H9 (cell line): ENCODE data around the gene SLC25A22. TPM values are rescaled to one million over a fixed set of nuclear protein-coding genes. Genes with fewer than 3 reads are reported as not detected.

Experiments
- DNase-seq: peaks from one replicate; pipeline ENCODE4 v3.0.0-alpha.2; 2017
- H2AFZ ChIP-seq: one replicate; pipeline ENCODE4 v1.6.1; 2013; ENCODE audit warnings: mild to moderate bottlenecking, low read length, control low read depth, moderate library complexity
- H2AK5ac ChIP-seq: 2 replicates; pipeline ENCODE4 v1.6.1; 2013; ENCODE audit warnings: low read length, control low read depth, mixed read lengths; ENCODE audit not compliant: insufficient read length
- H2BK120ac ChIP-seq: one replicate; pipeline ENCODE4 v1.6.1; 2013; ENCODE audit warnings: low read depth, mild to moderate bottlenecking, low read length, control low read depth, inconsistent platforms; ENCODE audit not compliant: poor library complexity, severe bottlenecking
- H2BK12ac ChIP-seq: 2 replicates; pipeline ENCODE4 v1.6.1; 2013; ENCODE audit warnings: low read length, control low read depth, mixed read lengths, low read depth; ENCODE audit not compliant: insufficient read length
- H2BK15ac ChIP-seq: 2 replicates; pipeline ENCODE4 v1.6.1; 2013; ENCODE audit warnings: low read depth, low read length, control low read depth
- H2BK20ac ChIP-seq: one replicate; pipeline ENCODE4 v1.6.1; 2013; ENCODE audit warnings: low read depth, mild to moderate bottlenecking, low read length, control low read depth, inconsistent platforms; ENCODE audit not compliant: poor library complexity, severe bottlenecking
- H2BK5ac ChIP-seq: 2 replicates; pipeline ENCODE4 v1.6.1; 2013; ENCODE audit warnings: low read length, control low read depth, mixed read lengths; ENCODE audit not compliant: insufficient read length
- H3K14ac ChIP-seq: 2 replicates; pipeline ENCODE4 v1.6.1; 2013; ENCODE audit warnings: low read length, control low read depth; ENCODE audit not compliant: insufficient read depth
- H3K18ac ChIP-seq: 2 replicates; pipeline ENCODE4 v1.6.1; 2013; ENCODE audit warnings: low read depth, mild to moderate bottlenecking, mixed read lengths, low read length, control low read depth; ENCODE audit not compliant: insufficient read length
- H3K23ac ChIP-seq: 2 replicates; pipeline ENCODE4 v1.6.1; 2013; ENCODE audit warnings: low read length, control low read depth, mixed read lengths, low read depth; ENCODE audit not compliant: insufficient read length
- H3K23me2 ChIP-seq: 2 replicates; pipeline ENCODE4 v1.6.1; 2013; ENCODE audit warnings: low read depth, mild to moderate bottlenecking, mixed read lengths, low read length, control low read depth; ENCODE audit not compliant: insufficient read length, poor library complexity, severe bottlenecking
- H3K27ac ChIP-seq: 2 replicates; pipeline ENCODE4 v1.5.1; 2013; ENCODE audit warnings: low read length, control low read depth, mixed read lengths, low read depth; ENCODE audit not compliant: insufficient read length
- H3K27me3 ChIP-seq: 2 replicates; pipeline ENCODE4 v1.6.1; 2013; ENCODE audit warnings: low read length, control low read depth, inconsistent platforms; ENCODE audit not compliant: insufficient read depth
- H3K4ac ChIP-seq: 2 replicates; pipeline ENCODE4 v1.6.1; 2013; ENCODE audit warnings: low read depth, mild to moderate bottlenecking, control low read depth, inconsistent platforms, low read length, moderate library complexity
- H3K4me1 ChIP-seq: 2 replicates; pipeline ENCODE4 v1.6.1; 2013; ENCODE audit warnings: low read length, control low read depth, inconsistent platforms; ENCODE audit not compliant: insufficient read depth
- H3K4me2 ChIP-seq: 2 replicates; pipeline ENCODE4 v1.6.1; 2013; ENCODE audit warnings: low read length, control low read depth, mixed read lengths; ENCODE audit not compliant: insufficient read length, insufficient read depth
- H3K56ac ChIP-seq: 2 replicates; pipeline ENCODE4 v1.6.1; 2013; ENCODE audit warnings: low read depth, mild to moderate bottlenecking, mixed read lengths, low read length, control low read depth; ENCODE audit not compliant: insufficient read length
- H3K79me1 ChIP-seq: 2 replicates; pipeline ENCODE4 v1.6.1; 2013; ENCODE audit warnings: low read depth, mild to moderate bottlenecking, moderate library complexity, low read length, control low read depth, inconsistent platforms; ENCODE audit not compliant: insufficient read depth, poor library complexity, severe bottlenecking
- H3K79me2 ChIP-seq: 2 replicates; pipeline ENCODE4 v1.6.1; 2013; ENCODE audit warnings: low read length, control low read depth, inconsistent platforms; ENCODE audit not compliant: insufficient read depth
- H3K9ac ChIP-seq: 2 replicates; pipeline ENCODE4 v1.6.1; 2013; ENCODE audit warnings: low read length, control low read depth, mixed read lengths; ENCODE audit not compliant: insufficient read length; ENCODE audit errors: extremely low read depth
- H3K9me3 ChIP-seq: one replicate; pipeline ENCODE4 v1.6.1; 2013; ENCODE audit warnings: low read depth, low read length, inconsistent platforms; ENCODE audit not compliant: control insufficient read depth
- H3T11ph ChIP-seq: one replicate; pipeline ENCODE4 v1.6.1; 2013; ENCODE audit warnings: mild to moderate bottlenecking, low read length, control low read depth, inconsistent platforms
- H4K20me1 ChIP-seq: one replicate; pipeline ENCODE4 v1.6.1; 2013; ENCODE audit not compliant: control insufficient read depth, insufficient read length, insufficient read depth
- H4K5ac ChIP-seq: 2 replicates; pipeline ENCODE4 v1.6.1; 2013; ENCODE audit warnings: low read depth, mild to moderate bottlenecking, mixed read lengths, low read length, control low read depth; ENCODE audit not compliant: insufficient read length
- H4K8ac ChIP-seq: replicated peaks from 2 replicates; pipeline ENCODE4 v1.6.1; 2013; ENCODE audit warnings: low read length, control low read depth, mixed read lengths, low read depth; ENCODE audit not compliant: insufficient read length
- H4K91ac ChIP-seq: 2 replicates; pipeline ENCODE4 v1.6.1; 2013; ENCODE audit warnings: low read depth, mild to moderate bottlenecking, moderate library complexity, mixed read lengths, low read length, control low read depth; ENCODE audit not compliant: insufficient read length
- H3K27ac Mint-ChIP-seq, 3 experiments: 2 replicates in 2 of 3; 3 replicates in 1 of 3; pipeline ENCODE4 v1.8.0; 2020 to 2021; ENCODE audit warnings: mixed read lengths in 3 of 3, mild to moderate bottlenecking in 1 of 3, moderate library complexity in 1 of 3
- H3K27me3 Mint-ChIP-seq: 2 replicates; pipeline ENCODE4 v1.8.0; 2021; ENCODE audit warnings: low read depth, mild to moderate bottlenecking, moderate library complexity, mixed read lengths
- H3K36me3 Mint-ChIP-seq, 3 experiments: 2 replicates in 2 of 3; 3 replicates in 1 of 3; pipeline ENCODE4 v1.8.0; 2020 to 2021; ENCODE audit warnings: low read depth in 3 of 3, mixed read lengths in 3 of 3; ENCODE audit not compliant: insufficient read depth in 1 of 3
- H3K4me1 Mint-ChIP-seq, 2 experiments: 2 replicates each; pipeline ENCODE4 v1.8.0; 2020; ENCODE audit warnings: mixed read lengths in 2 of 2
- H3K4me3 Mint-ChIP-seq, 2 experiments: 2 replicates in 1 of 2; 3 replicates in 1 of 2; pipeline ENCODE4 v1.8.0; 2020 to 2021; ENCODE audit warnings: mild to moderate bottlenecking in 2 of 2, mixed read lengths in 2 of 2, moderate library complexity in 1 of 2
- H3K9me3 Mint-ChIP-seq, 2 experiments: 2 replicates in 1 of 2; 3 replicates in 1 of 2; pipeline ENCODE4 v1.8.0; 2020; ENCODE audit warnings: mild to moderate bottlenecking in 2 of 2, mixed read lengths in 2 of 2, moderate library complexity in 1 of 2
- CTCF ChIP-seq: fragments of 200-600 bp; sonication (generic); conservative IDR thresholded peaks from 3 replicates; pipeline ENCODE4 v1.8.0; 2021; ENCODE audit warnings: antibody characterized with exemption, mild to moderate bottlenecking
- WGBS: extraction: QIAGEN DNeasy Blood & Tissue Kit; methylation state at CpG from one replicate; pipeline ENCODE4 v1.1.7; 2013; ENCODE audit warnings: missing lambda C conversion rate, low lambda C conversion rate, mixed read lengths; ENCODE audit not compliant: insufficient read length; ENCODE audit errors: extremely low coverage; 5-methylcytosine and 5-hydroxymethylcytosine counted together
- total RNA-seq: library from RNA; stranded (reverse); gene quantifications from 2 replicates; pipeline ENCODE4 v1.2.1, GENCODE V29; 2021

Gene SLC25A22
- total RNA-seq, 1 experiment from 2014 or later, result 51.9 TPM

GRCh38 chr11:809287-810039, 11.4 kb upstream of the SLC25A22 start, which contains the start of gene RPLP2:
Gene RPLP2 (plus strand): TSS chr11:809967. CDS start chr11:810235, 268 bp downstream.
- peak within 1 kb of the TSS; percentile 31 for H4K5ac ChIP-seq
- Mint-ChIP-seq H3K27ac (peak within 1 kb of the TSS; percentile 99 to 100 (median 99)), H3K27me3 (no peaks in the 10 kb centered on the region), H3K4me3 (peak within 1 kb of the TSS; percentile 91 to 98), H3K36me3 (peaks cover 29 to 38% (median 29%) of the 10 kb centered on the region in 3 experiments), H3K9me3 (no peaks in the 10 kb centered on the region), H3K4me1 (peaks cover 13 to 30% of the 10 kb centered on the region in 2 experiments)
- no peak for TF ChIP-seq CTCF
- peak within 1 kb of the TSS; percentile 70 for H2BK12ac ChIP-seq
- no peaks in the 10 kb centered on the region for H4K20me1 ChIP-seq
- no peak within 1 kb of the TSS for H2AFZ ChIP-seq
- H3K18ac ChIP-seq, result peak within 1 kb of the TSS; percentile 98
- H3K23me2 ChIP-seq, result peaks cover 19% of the 10 kb centered on the region
- no peak within 1 kb of the TSS for H3T11ph ChIP-seq
- peak within 1 kb of the TSS; percentile 99 for H3K14ac ChIP-seq
- DNase-seq, result peak; percentile 96
- WGBS, result no CpG with 5 or more reads among the region's 81 CpGs
- no peak within 1 kb of the TSS for H4K8ac ChIP-seq
- no peak within 1 kb of the TSS for H4K91ac ChIP-seq
- no peaks in the 10 kb centered on the region for H3K27me3 ChIP-seq
- no peak within 1 kb of the TSS for H2AK5ac ChIP-seq
- peak within 1 kb of the TSS; percentile 6 for H3K27ac ChIP-seq
- peak within 1 kb of the TSS; percentile 92 for H3K4me2 ChIP-seq
- peak within 1 kb of the TSS; percentile 65 for H2BK120ac ChIP-seq
- no peak within 1 kb of the TSS for H2BK20ac ChIP-seq
- no peak within 1 kb of the TSS for H3K4ac ChIP-seq
- H3K79me1 ChIP-seq, result peaks cover 9% of the 10 kb centered on the region
- no peaks in the 10 kb centered on the region for H3K9me3 ChIP-seq
- no peak within 1 kb of the TSS for H3K56ac ChIP-seq
- H2BK15ac ChIP-seq, result no peak within 1 kb of the TSS
- peaks cover 10% of the 10 kb centered on the region; the same call in 1 of the 2 replicates for H3K79me2 ChIP-seq
- H3K23ac ChIP-seq, result no peak within 1 kb of the TSS
- peak within 1 kb of the TSS; percentile 86 for H3K9ac ChIP-seq
- H3K4me1 ChIP-seq, result no peaks in the 10 kb centered on the region
- peak within 1 kb of the TSS; percentile 61 for H2BK5ac ChIP-seq
